ENCODE results near the gene PRORP. TPM values are rescaled to one million over a fixed set of nuclear protein-coding genes. Genes with fewer than 3 reads are reported as not detected.

Gene PRORP
- total and polyA plus RNA-seq, 2 experiments from 2014 or later: 28.8 to 50.4 TPM

DNA sequence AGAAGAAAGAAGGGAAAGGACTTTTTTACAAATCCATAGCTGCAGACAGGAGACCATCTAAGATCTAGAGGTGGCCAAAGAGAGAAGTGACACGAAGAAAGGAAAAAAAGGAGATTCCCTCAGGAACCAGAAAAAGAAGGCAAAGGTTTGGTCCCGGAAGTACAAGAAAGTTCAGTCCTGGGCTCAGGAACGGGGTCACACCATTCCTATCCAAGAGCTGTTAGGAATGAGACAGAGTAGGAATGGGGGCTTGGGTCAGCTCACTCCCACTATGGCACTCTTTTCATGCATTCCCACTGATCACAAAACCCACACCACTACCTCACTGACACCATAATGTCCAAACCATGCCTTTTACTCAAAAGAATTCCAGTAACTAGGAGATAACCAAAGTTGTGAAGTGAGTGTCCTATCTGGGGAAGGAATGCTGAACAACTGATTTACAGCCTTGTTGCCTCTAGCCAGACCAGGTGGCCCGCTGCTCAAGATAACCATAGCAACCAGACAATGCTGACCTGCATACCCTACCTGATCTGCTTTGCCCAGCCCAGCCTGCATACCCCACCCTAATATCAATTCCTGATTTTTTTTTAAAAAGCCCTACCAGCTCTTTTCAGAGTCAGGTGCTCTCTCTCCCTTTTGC is 8.9 kb upstream of the PRORP start:
- peaks cover 2% of the 10 kb centered on the region for H3K27me3 Mint-ChIP-seq (ENCODE audit: insufficient read depth, low read depth, poor library complexity)
- no peaks in the 10 kb centered on the region for H3K27me3 ChIP-seq (ENCODE audit: insufficient read depth)
- H2AFZ ChIP-seq: no peak overlapping the region
- H3K9me3 Mint-ChIP-seq: peaks cover 14% of the 10 kb centered on the region; the same call in 2 of the 3 replicates
- 0 out of 2 replicates have a peak, but pooled peaks cover 6% of the 10 kb centered on the region for H3K79me2 ChIP-seq (replicated peaks; ENCODE audit: insufficient read depth)
- peak overlapping the region; percentile 7; the same call in 1 of the 2 replicates for H3K27ac Mint-ChIP-seq
- peaks cover 56% of the 10 kb centered on the region for H3K36me3 Mint-ChIP-seq (ENCODE audit: low read depth)
- H4K20me1 ChIP-seq (replicated peaks; ENCODE audit: insufficient read depth): no peaks in the 10 kb centered on the region
- peaks cover 27% of the 10 kb centered on the region for H3K36me3 ChIP-seq (ENCODE audit: insufficient read depth)
- H3K9me2 ChIP-seq (ENCODE audit: insufficient read depth): no peaks in the 10 kb centered on the region
- no peak overlapping the region for H3K4me3 Mint-ChIP-seq
- H3K4me1 ChIP-seq (ENCODE audit: insufficient read depth): peaks cover 6% of the 10 kb centered on the region; the same call in 1 of the 2 replicates
- DNase-seq (ENCODE audit: low spot score) (peak; percentile 29), ATAC-seq (no peak; the same call in 2 of the 3 replicates)
- H3K4me3 ChIP-seq: no peak overlapping the region
- no peaks in the 10 kb centered on the region for H3F3A ChIP-seq (replicated peaks; ENCODE audit: low read depth)
- peaks cover 10% of the 10 kb centered on the region for H3K4me1 Mint-ChIP-seq
- TF ChIP-seq, protein P1, sequence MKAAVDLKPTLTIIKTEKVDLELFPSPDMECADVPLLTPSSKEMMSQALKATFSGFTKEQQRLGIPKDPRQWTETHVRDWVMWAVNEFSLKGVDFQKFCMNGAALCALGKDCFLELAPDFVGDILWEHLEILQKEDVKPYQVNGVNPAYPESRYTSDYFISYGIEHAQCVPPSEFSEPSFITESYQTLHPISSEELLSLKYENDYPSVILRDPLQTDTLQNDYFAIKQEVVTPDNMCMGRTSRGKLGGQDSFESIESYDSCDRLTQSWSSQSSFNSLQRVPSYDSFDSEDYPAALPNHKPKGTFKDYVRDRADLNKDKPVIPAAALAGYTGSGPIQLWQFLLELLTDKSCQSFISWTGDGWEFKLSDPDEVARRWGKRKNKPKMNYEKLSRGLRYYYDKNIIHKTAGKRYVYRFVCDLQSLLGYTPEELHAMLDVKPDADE (IDR thresholded peaks at IDR 0.05): no peak
- TF ChIP-seq, protein P2, sequence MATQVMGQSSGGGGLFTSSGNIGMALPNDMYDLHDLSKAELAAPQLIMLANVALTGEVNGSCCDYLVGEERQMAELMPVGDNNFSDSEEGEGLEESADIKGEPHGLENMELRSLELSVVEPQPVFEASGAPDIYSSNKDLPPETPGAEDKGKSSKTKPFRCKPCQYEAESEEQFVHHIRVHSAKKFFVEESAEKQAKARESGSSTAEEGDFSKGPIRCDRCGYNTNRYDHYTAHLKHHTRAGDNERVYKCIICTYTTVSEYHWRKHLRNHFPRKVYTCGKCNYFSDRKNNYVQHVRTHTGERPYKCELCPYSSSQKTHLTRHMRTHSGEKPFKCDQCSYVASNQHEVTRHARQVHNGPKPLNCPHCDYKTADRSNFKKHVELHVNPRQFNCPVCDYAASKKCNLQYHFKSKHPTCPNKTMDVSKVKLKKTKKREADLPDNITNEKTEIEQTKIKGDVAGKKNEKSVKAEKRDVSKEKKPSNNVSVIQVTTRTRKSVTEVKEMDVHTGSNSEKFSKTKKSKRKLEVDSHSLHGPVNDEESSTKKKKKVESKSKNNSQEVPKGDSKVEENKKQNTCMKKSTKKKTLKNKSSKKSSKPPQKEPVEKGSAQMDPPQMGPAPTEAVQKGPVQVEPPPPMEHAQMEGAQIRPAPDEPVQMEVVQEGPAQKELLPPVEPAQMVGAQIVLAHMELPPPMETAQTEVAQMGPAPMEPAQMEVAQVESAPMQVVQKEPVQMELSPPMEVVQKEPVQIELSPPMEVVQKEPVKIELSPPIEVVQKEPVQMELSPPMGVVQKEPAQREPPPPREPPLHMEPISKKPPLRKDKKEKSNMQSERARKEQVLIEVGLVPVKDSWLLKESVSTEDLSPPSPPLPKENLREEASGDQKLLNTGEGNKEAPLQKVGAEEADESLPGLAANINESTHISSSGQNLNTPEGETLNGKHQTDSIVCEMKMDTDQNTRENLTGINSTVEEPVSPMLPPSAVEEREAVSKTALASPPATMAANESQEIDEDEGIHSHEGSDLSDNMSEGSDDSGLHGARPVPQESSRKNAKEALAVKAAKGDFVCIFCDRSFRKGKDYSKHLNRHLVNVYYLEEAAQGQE (IDR thresholded peaks at IDR 0.05; ENCODE audit: unreplicated experiment): no peak
- no peak for TF ChIP-seq NANOG (IDR thresholded peaks at IDR 0.05; ENCODE audit: borderline replicate concordance)
- TF ChIP-seq, protein P3, sequence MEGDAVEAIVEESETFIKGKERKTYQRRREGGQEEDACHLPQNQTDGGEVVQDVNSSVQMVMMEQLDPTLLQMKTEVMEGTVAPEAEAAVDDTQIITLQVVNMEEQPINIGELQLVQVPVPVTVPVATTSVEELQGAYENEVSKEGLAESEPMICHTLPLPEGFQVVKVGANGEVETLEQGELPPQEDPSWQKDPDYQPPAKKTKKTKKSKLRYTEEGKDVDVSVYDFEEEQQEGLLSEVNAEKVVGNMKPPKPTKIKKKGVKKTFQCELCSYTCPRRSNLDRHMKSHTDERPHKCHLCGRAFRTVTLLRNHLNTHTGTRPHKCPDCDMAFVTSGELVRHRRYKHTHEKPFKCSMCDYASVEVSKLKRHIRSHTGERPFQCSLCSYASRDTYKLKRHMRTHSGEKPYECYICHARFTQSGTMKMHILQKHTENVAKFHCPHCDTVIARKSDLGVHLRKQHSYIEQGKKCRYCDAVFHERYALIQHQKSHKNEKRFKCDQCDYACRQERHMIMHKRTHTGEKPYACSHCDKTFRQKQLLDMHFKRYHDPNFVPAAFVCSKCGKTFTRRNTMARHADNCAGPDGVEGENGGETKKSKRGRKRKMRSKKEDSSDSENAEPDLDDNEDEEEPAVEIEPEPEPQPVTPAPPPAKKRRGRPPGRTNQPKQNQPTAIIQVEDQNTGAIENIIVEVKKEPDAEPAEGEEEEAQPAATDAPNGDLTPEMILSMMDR (conservative IDR thresholded peaks at IDR 0.05; ENCODE audit: low read depth in 2 of 2): no peak
- no peak overlapping the region for H3K4me2 ChIP-seq
- no peak overlapping the region for H3K27ac ChIP-seq (ENCODE audit: low read depth)

DNA sequence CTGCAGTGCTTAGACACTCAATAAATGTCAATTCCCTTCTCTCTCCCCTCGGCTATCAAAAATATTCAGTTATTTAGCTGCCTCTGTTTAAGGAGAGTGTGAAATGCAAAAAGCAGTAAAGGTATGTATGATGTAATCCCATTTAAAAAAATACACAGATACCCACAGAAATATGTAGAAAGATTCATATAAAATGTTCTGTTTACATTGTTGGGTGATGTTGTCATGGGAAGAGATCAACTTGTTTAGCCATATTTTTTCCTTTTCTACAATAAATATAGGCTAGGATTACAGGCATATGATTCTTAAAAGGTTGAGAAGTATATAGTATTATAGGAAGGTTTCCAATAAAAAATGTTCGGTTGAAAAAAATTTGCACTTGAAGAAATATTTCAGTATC is 8.3 kb upstream of the PRORP start:
- Mint-ChIP-seq H3K36me3 (ENCODE audit: low read depth) (peaks cover 56% of the 10 kb centered on the region), H3K27me3 (ENCODE audit: insufficient read depth, low read depth, poor library complexity) (peaks cover 2% of the 10 kb centered on the region), H3K4me3 (no peak overlapping the region), H3K4me1 (peaks cover 10% of the 10 kb centered on the region), H3K9me3 (peaks cover 14% of the 10 kb centered on the region; the same call in 2 of the 3 replicates), H3K27ac (0 out of 2 replicates have a peak overlapping the region, but pooled peaks have one; percentile 29)
- H3F3A ChIP-seq (replicated peaks; ENCODE audit: low read depth): no peaks in the 10 kb centered on the region
- H2AFZ ChIP-seq: no peak overlapping the region
- H3K27ac ChIP-seq (ENCODE audit: low read depth): no peak overlapping the region
- no peak overlapping the region for H3K4me2 ChIP-seq
- no peaks in the 10 kb centered on the region for H3K27me3 ChIP-seq (ENCODE audit: insufficient read depth)
- no peaks in the 10 kb centered on the region for H3K9me2 ChIP-seq (ENCODE audit: insufficient read depth)
- peaks cover 27% of the 10 kb centered on the region for H3K36me3 ChIP-seq (ENCODE audit: insufficient read depth)
- ATAC-seq: no peak
- 0 out of 2 replicates have a peak, but pooled peaks cover 9% of the 10 kb centered on the region for H3K79me2 ChIP-seq (replicated peaks; ENCODE audit: insufficient read depth)
- peaks cover 6% of the 10 kb centered on the region; the same call in 1 of the 2 replicates for H3K4me1 ChIP-seq (ENCODE audit: insufficient read depth)
- no peaks in the 10 kb centered on the region for H4K20me1 ChIP-seq (replicated peaks; ENCODE audit: insufficient read depth)
- DNase-seq (ENCODE audit: low spot score): no peak
- no peak overlapping the region for H3K4me3 ChIP-seq
- TF ChIP-seq STAT1 (IDR thresholded peaks at IDR 0.05; ENCODE audit: unreplicated experiment) (no peak), CREB1 (CRISPR knock-in tag; IDR thresholded peaks at IDR 0.05; ENCODE audit: low read depth) (no peak), NANOG (IDR thresholded peaks at IDR 0.05; ENCODE audit: borderline replicate concordance) (no peak), JUNB (IDR thresholded peaks at IDR 0.05; ENCODE audit: unreplicated experiment) (no peak)
- TF ChIP-seq, protein P4, sequence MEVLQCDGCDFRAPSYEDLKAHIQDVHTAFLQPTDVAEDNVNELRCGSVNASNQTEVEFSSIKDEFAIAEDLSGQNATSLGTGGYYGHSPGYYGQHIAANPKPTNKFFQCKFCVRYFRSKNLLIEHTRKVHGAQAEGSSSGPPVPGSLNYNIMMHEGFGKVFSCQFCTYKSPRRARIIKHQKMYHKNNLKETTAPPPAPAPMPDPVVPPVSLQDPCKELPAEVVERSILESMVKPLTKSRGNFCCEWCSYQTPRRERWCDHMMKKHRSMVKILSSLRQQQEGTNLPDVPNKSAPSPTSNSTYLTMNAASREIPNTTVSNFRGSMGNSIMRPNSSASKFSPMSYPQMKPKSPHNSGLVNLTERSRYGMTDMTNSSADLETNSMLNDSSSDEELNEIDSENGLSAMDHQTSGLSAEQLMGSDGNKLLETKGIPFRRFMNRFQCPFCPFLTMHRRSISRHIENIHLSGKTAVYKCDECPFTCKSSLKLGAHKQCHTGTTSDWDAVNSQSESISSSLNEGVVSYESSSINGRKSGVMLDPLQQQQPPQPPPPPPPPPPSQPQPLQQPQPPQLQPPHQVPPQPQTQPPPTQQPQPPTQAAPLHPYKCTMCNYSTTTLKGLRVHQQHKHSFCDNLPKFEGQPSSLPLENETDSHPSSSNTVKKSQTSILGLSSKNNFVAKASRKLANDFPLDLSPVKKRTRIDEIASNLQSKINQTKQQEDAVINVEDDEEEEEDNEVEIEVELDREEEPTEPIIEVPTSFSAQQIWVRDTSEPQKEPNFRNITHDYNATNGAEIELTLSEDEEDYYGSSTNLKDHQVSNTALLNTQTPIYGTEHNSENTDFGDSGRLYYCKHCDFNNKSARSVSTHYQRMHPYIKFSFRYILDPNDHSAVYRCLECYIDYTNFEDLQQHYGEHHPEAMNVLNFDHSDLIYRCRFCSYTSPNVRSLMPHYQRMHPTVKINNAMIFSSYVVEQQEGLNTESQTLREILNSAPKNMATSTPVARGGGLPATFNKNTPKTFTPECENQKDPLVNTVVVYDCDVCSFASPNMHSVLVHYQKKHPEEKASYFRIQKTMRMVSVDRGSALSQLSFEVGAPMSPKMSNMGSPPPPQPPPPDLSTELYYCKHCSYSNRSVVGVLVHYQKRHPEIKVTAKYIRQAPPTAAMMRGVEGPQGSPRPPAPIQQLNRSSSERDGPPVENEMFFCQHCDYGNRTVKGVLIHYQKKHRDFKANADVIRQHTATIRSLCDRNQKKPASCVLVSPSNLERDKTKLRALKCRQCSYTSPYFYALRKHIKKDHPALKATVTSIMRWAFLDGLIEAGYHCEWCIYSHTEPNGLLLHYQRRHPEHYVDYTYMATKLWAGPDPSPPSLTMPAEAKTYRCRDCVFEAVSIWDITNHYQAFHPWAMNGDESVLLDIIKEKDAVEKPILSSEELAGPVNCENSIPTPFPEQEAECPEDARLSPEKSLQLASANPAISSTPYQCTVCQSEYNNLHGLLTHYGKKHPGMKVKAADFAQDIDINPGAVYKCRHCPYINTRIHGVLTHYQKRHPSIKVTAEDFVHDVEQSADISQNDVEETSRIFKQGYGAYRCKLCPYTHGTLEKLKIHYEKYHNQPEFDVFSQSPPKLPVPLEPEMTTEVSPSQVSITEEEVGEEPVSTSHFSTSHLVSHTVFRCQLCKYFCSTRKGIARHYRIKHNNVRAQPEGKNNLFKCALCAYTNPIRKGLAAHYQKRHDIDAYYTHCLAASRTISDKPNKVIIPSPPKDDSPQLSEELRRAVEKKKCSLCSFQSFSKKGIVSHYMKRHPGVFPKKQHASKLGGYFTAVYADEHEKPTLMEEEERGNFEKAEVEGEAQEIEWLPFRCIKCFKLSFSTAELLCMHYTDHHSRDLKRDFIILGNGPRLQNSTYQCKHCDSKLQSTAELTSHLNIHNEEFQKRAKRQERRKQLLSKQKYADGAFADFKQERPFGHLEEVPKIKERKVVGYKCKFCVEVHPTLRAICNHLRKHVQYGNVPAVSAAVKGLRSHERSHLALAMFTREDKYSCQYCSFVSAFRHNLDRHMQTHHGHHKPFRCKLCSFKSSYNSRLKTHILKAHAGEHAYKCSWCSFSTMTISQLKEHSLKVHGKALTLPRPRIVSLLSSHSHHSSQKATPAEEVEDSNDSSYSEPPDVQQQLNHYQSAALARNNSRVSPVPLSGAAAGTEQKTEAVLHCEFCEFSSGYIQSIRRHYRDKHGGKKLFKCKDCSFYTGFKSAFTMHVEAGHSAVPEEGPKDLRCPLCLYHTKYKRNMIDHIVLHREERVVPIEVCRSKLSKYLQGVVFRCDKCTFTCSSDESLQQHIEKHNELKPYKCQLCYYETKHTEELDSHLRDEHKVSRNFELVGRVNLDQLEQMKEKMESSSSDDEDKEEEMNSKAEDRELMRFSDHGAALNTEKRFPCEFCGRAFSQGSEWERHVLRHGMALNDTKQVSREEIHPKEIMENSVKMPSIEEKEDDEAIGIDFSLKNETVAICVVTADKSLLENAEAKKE (CRISPR knock-in tag; IDR thresholded peaks at IDR 0.05): no peak
